ENCODE data around the gene CATSPERD. TPM values are rescaled to one million over a fixed set of nuclear protein-coding genes. Genes with fewer than 3 reads are reported as not detected.

The CATSPERD gene
- total RNA-seq, 1 experiment from 2014 or later: 0.50 TPM

GRCh38 chr19:5706876-5707573, 13.4 kb upstream of the CATSPERD start:
- DNase-seq (ENCODE audit: low spot score) (no peak), ATAC-seq (no peak)
- Mint-ChIP-seq H3K27me3 (ENCODE audit: low read depth) (no peaks in the 10 kb centered on the region), H3K9me3 (peaks cover 5% of the 10 kb centered on the region; the same call in 1 of the 2 replicates), H3K27ac (no peak overlapping the region), H3K4me1 (no peaks in the 10 kb centered on the region), H3K4me3 (no peak overlapping the region), H3K36me3 (peaks cover 63% of the 10 kb centered on the region)
- CTCF ChIA-PET: interaction anchor here (1.1 kb wide), 1 partner anchor 17 kb away, joined by 4 read pairs; the partner anchor contains the start of gene RPL36
- TF ChIP-seq ESRRA (CRISPR knock-in tag; IDR thresholded peaks at IDR 0.05; ENCODE audit: borderline replicate concordance) (no peak), MAX (CRISPR knock-in tag; IDR thresholded peaks at IDR 0.05) (no peak), IRF2 (CRISPR knock-in tag; IDR thresholded peaks at IDR 0.05; ENCODE audit: borderline replicate concordance, low read depth) (no peak), HMGA2 (CRISPR knock-in tag; IDR thresholded peaks at IDR 0.05) (no peak), CDX4 (CRISPR knock-in tag; IDR thresholded peaks at IDR 0.05; ENCODE audit: borderline replicate concordance) (no peak), CREB1 (CRISPR knock-in tag; IDR thresholded peaks at IDR 0.05) (no peak), ZNF396 (CRISPR knock-in tag; IDR thresholded peaks at IDR 0.05; ENCODE audit: borderline replicate concordance) (no peak)
- TF ChIP-seq, protein P1, sequence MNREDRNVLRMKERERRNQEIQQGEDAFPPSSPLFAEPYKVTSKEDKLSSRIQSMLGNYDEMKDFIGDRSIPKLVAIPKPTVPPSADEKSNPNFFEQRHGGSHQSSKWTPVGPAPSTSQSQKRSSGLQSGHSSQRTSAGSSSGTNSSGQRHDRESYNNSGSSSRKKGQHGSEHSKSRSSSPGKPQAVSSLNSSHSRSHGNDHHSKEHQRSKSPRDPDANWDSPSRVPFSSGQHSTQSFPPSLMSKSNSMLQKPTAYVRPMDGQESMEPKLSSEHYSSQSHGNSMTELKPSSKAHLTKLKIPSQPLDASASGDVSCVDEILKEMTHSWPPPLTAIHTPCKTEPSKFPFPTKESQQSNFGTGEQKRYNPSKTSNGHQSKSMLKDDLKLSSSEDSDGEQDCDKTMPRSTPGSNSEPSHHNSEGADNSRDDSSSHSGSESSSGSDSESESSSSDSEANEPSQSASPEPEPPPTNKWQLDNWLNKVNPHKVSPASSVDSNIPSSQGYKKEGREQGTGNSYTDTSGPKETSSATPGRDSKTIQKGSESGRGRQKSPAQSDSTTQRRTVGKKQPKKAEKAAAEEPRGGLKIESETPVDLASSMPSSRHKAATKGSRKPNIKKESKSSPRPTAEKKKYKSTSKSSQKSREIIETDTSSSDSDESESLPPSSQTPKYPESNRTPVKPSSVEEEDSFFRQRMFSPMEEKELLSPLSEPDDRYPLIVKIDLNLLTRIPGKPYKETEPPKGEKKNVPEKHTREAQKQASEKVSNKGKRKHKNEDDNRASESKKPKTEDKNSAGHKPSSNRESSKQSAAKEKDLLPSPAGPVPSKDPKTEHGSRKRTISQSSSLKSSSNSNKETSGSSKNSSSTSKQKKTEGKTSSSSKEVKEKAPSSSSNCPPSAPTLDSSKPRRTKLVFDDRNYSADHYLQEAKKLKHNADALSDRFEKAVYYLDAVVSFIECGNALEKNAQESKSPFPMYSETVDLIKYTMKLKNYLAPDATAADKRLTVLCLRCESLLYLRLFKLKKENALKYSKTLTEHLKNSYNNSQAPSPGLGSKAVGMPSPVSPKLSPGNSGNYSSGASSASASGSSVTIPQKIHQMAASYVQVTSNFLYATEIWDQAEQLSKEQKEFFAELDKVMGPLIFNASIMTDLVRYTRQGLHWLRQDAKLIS (CRISPR knock-in tag; IDR thresholded peaks at IDR 0.05; ENCODE audit: borderline replicate concordance): no peak
- POLR2A ChIA-PET: no interaction called here

- DNase-seq (ENCODE audit: low spot score) (no peak), ATAC-seq (no peak)
- Mint-ChIP-seq H3K9me3 (peaks cover 5% of the 10 kb centered on the region; the same call in 1 of the 2 replicates), H3K27ac (no peak overlapping the region), H3K27me3 (ENCODE audit: low read depth) (no peaks in the 10 kb centered on the region), H3K36me3 (peaks cover 65% of the 10 kb centered on the region), H3K4me3 (no peak overlapping the region), H3K4me1 (no peaks in the 10 kb centered on the region)
- CTCF ChIA-PET: interaction anchor here (1.1 to 1.8 kb wide), 2 partner anchors 18 to 21 kb away, joined by 3 to 4 read pairs; partner anchors contain the start of gene RPL36
- POLR2A ChIA-PET: no interaction called here
- no peak for TF ChIP-seq GRHL2 (CRISPR knock-in tag; IDR thresholded peaks at IDR 0.05; ENCODE audit: insufficient replicate concordance, severe bottlenecking)
- no peak for TF ChIP-seq STAT6 (CRISPR knock-in tag; conservative IDR thresholded peaks at IDR 0.05; ENCODE audit: low read depth)
- no peak for TF ChIP-seq HMGA2 (CRISPR knock-in tag; IDR thresholded peaks at IDR 0.05)
- no peak for TF ChIP-seq ZNF281 (CRISPR knock-in tag; IDR thresholded peaks at IDR 0.05)
- no peak for TF ChIP-seq FOXJ3 (CRISPR knock-in tag; IDR thresholded peaks at IDR 0.05; ENCODE audit: borderline replicate concordance)
- TF ChIP-seq ARID4B (CRISPR knock-in tag; IDR thresholded peaks at IDR 0.05; ENCODE audit: borderline replicate concordance): no peak
- no peak for TF ChIP-seq SOX15 (CRISPR knock-in tag; IDR thresholded peaks at IDR 0.05)
- no peak for TF ChIP-seq USF1 (CRISPR knock-in tag; IDR thresholded peaks at IDR 0.05)
Observed at GRCh38 chr19:5707576-5708575, 12.6 kb upstream of the CATSPERD start.
